Hepatocyte (in vitro differentiated cells): Measurements from ENCODE around the gene SLC25A34.

Experiments
- EZH2 ChIP-seq: fragments of 200-600 bp; sonication (generic); IDR thresholded peaks from 2 replicates; pipeline ENCODE4 v1.6.1; 2016; ENCODE audit warnings: antibody characterized with exemption, mild to moderate bottlenecking, borderline replicate concordance
- EZH2phosphoT487 ChIP-seq: fragments of 200-600 bp; sonication (generic); IDR thresholded peaks from one replicate; pipeline ENCODE4 v1.6.1; 2018; ENCODE audit warnings: antibody characterized with exemption, mild to moderate bottlenecking, low read depth, moderate library complexity; ENCODE audit not compliant: unreplicated experiment, severe bottlenecking
- TF ChIP-seq, protein P1 (sequence below): fragments of 200-600 bp; sonication (generic); IDR thresholded peaks from 2 replicates; pipeline ENCODE4 v1.5.1; 2016; ENCODE audit warnings: antibody characterized with exemption, mild to moderate bottlenecking; ENCODE audit not compliant: poor library complexity

DNA sequence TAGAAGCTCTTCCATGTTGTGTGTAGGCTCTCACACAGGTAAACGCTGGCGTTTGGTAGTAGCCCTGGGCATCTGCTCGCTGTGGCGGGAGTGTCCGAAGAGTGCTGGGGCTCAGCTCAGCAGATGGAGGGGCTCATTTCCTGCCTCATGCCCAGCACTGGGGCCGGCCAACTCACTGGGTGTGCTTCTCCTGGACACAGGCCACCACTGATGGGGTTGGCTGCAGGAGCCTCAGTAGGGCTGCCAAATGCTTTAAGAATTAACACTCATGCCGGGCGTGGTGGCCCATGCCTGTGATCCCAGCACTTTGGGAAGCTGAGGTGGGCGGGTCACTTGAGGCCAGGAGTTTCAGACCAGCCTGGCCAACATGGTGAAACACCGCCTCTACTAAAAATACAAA lies 50.5 kb downstream of the SLC25A34 start:
- TF ChIP-seq, protein P1, sequence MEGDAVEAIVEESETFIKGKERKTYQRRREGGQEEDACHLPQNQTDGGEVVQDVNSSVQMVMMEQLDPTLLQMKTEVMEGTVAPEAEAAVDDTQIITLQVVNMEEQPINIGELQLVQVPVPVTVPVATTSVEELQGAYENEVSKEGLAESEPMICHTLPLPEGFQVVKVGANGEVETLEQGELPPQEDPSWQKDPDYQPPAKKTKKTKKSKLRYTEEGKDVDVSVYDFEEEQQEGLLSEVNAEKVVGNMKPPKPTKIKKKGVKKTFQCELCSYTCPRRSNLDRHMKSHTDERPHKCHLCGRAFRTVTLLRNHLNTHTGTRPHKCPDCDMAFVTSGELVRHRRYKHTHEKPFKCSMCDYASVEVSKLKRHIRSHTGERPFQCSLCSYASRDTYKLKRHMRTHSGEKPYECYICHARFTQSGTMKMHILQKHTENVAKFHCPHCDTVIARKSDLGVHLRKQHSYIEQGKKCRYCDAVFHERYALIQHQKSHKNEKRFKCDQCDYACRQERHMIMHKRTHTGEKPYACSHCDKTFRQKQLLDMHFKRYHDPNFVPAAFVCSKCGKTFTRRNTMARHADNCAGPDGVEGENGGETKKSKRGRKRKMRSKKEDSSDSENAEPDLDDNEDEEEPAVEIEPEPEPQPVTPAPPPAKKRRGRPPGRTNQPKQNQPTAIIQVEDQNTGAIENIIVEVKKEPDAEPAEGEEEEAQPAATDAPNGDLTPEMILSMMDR = no peak
- TF ChIP-seq EZH2 = no peak
- TF ChIP-seq EZH2phosphoT487 = no peak
